Measurements from ENCODE around the gene ABCB1.

DNA sequence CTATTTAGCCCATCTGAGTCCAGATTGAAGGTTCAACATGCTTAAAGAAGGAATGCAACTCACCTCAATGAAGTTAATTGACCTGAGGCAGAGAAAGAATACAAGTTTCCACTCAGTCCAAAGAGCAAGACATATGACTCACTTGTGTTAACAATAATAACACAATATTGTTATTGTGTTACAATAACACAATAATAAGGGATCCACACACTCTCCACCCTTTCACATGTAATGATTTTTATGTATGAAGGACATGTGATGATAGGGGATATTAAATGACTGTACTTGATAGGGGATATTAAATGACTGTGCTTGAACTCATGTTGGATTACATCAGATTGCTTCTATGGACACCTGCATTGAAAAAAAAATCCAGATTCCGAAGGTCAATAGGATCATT lies 3.6 kb upstream of the ABCB1 start:
- TF ChIP-seq CTCF (IDR thresholded peaks at IDR 0.05; ENCODE audit: low read depth, low read length), result no peak
- no peak for TF ChIP-seq EZH2phosphoT487 (IDR thresholded peaks at IDR 0.05; ENCODE audit: low read depth)
